NB4 (cell line): Measurements from ENCODE around the gene NETO1.

Source experiments
- MYC ChIP-seq: IDR thresholded peaks from 2 replicates; pipeline ENCODE4 v1.6.1; 2011; ENCODE audit warnings: low read depth, low read length
- POLR2A ChIP-seq: IDR thresholded peaks from 2 replicates; pipeline ENCODE4 v1.6.1; 2011; ENCODE audit warnings: mild to moderate bottlenecking; ENCODE audit not compliant: insufficient read length; ENCODE audit errors: extremely low read depth
- TF ChIP-seq, protein P1 (sequence below): IDR thresholded peaks from one replicate; pipeline ENCODE4 v1.5.1; 2012; ENCODE audit warnings: low read depth, low read length
- TF ChIP-seq, protein P2 (sequence below): IDR thresholded peaks from 2 replicates; pipeline ENCODE4 v1.6.1; 2011; ENCODE audit warnings: low read depth, low read length

DNA sequence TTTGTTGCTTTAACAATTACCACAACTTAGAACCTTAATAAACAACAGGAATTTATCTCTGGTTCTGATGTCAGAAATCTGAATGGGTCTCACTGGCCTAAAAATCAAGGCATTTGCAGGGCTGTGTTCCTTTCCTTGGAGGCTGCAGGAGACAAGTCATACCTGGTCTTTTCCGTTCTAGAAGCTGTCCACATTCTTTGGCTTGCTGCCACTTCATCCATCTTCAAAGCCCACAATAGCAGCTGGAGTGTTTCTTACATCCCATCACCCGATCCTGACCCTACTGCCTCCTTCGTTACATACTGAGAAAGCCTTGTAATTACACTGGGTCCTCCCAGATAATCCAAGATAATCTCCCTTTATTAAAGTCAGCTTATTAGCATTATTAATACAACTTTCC, 18.1 kb downstream of the NETO1 start:
- TF ChIP-seq, protein P1, sequence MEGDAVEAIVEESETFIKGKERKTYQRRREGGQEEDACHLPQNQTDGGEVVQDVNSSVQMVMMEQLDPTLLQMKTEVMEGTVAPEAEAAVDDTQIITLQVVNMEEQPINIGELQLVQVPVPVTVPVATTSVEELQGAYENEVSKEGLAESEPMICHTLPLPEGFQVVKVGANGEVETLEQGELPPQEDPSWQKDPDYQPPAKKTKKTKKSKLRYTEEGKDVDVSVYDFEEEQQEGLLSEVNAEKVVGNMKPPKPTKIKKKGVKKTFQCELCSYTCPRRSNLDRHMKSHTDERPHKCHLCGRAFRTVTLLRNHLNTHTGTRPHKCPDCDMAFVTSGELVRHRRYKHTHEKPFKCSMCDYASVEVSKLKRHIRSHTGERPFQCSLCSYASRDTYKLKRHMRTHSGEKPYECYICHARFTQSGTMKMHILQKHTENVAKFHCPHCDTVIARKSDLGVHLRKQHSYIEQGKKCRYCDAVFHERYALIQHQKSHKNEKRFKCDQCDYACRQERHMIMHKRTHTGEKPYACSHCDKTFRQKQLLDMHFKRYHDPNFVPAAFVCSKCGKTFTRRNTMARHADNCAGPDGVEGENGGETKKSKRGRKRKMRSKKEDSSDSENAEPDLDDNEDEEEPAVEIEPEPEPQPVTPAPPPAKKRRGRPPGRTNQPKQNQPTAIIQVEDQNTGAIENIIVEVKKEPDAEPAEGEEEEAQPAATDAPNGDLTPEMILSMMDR, result no peak
- TF ChIP-seq MYC (no peak), POLR2A (no peak)
- TF ChIP-seq, protein P2, sequence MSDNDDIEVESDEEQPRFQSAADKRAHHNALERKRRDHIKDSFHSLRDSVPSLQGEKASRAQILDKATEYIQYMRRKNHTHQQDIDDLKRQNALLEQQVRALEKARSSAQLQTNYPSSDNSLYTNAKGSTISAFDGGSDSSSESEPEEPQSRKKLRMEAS, result no peak
